H1 (cell line): ENCODE data around the gene TGFBR2. TPM values are rescaled to one million over a fixed set of nuclear protein-coding genes. Genes with fewer than 3 reads are reported as not detected.

Experiments used
- CTCF ChIA-PET: fragments of 300-600 bp; sonication (Branson Sonifier 250); formaldehyde crosslinking; loops from one replicate; lab custom pipeline; 2021; ENCODE audit not compliant: partially characterized antibody; lab: Charles Lee
- POLR2A ChIA-PET: fragments of 300-600 bp; sonication (Branson Sonifier 250); formaldehyde crosslinking; loops from one replicate; lab custom pipeline; 2021; ENCODE audit warnings: inconsistent platforms; ENCODE audit not compliant: partially characterized antibody; lab: Charles Lee
- DNase-seq, 2 experiments: peaks; one replicate each; pipeline versions ENCODE4 v3.0.0 to v3.0.0-alpha.2; 2010 to 2022; ENCODE audit warnings: low spot score in 2 of 2, low read depth in 1 of 2, mixed read lengths in 1 of 2
- FAIRE-seq: peaks from 2 replicates; lab custom pipeline; 2011; peaks lifted over from hg19 to GRCh38; lab: Jason Lieb, UNC
- H2AFZ ChIP-seq: 2 replicates; pipeline ENCODE4 v1.8.1; 2012; ENCODE audit warnings: low read length, inconsistent platforms
- H2AK5ac ChIP-seq: 2 replicates; pipeline ENCODE4 v1.6.1; 2013; ENCODE audit warnings: low read depth, low read length
- H2BK120ac ChIP-seq: replicated peaks from 2 replicates; pipeline ENCODE3; 2013; ENCODE audit warnings: low read depth, low read length, inconsistent platforms
- H2BK12ac ChIP-seq: 2 replicates; pipeline ENCODE4 v1.6.1; 2013; ENCODE audit warnings: low read depth, low read length
- H2BK15ac ChIP-seq: 2 replicates; pipeline ENCODE4 v1.6.1; 2013; ENCODE audit warnings: low read length
- H2BK20ac ChIP-seq: 2 replicates; pipeline ENCODE4 v1.6.1; 2013; ENCODE audit warnings: low read length
- H2BK5ac ChIP-seq: 2 replicates; pipeline ENCODE4 v1.6.1; 2013; ENCODE audit warnings: low read depth, low read length
- H3K14ac ChIP-seq: 2 replicates; pipeline ENCODE4 v1.6.1; 2013; ENCODE audit warnings: inconsistent platforms; ENCODE audit not compliant: insufficient read length
- H3K18ac ChIP-seq: 2 replicates; pipeline ENCODE4 v1.6.1; 2013; ENCODE audit warnings: low read length; ENCODE audit errors: extremely low read depth
- H3K23ac ChIP-seq: 2 replicates; pipeline ENCODE4 v1.6.1; 2013; ENCODE audit warnings: inconsistent platforms; ENCODE audit not compliant: insufficient read length
- H3K23me2 ChIP-seq: 2 replicates; pipeline ENCODE4 v1.6.1; 2013; ENCODE audit warnings: low read depth, low read length
- H3K27ac ChIP-seq: 2 replicates; pipeline ENCODE4 v1.6.1; 2011; ENCODE audit warnings: low read depth, low read length, inconsistent platforms
- H3K27me3 ChIP-seq, 4 experiments: replicated peaks in 1 of 4; 1 replicate in 1 of 4; 2 replicates in 3 of 4; pipeline versions ENCODE4 v1.6.1 to v1.8.1; 2011 to 2013; ENCODE audit warnings: low read length in 3 of 4, mild to moderate bottlenecking in 3 of 4, inconsistent platforms in 2 of 4, mixed read lengths in 2 of 4, moderate library complexity in 1 of 4; ENCODE audit not compliant: control insufficient read depth in 3 of 4, insufficient read depth in 3 of 4; ENCODE audit errors: extremely low read depth in 1 of 4
- H3K36me3 ChIP-seq, 4 experiments: 2 replicates each; pipeline versions ENCODE4 v1.6.1 to v1.8.1; 2011 to 2013; ENCODE audit warnings: mild to moderate bottlenecking in 4 of 4, low read length in 3 of 4, moderate library complexity in 2 of 4, control low read depth in 1 of 4, inconsistent platforms in 1 of 4; ENCODE audit not compliant: insufficient read depth in 4 of 4, control insufficient read depth in 2 of 4
- H3K4ac ChIP-seq: replicated peaks from 2 replicates; pipeline ENCODE3; 2013; ENCODE audit warnings: low read length, low read depth, mixed read lengths, inconsistent platforms; ENCODE audit not compliant: insufficient read length
- H3K4me1 ChIP-seq, 4 experiments: replicated peaks in 1 of 4; 1 replicate in 1 of 4; 2 replicates in 3 of 4; pipeline versions ENCODE4 v1.6.1 to v1.8.1; 2011 to 2013; ENCODE audit warnings: low read length in 3 of 4, inconsistent platforms in 2 of 4, mixed read lengths in 1 of 4; ENCODE audit not compliant: insufficient read depth in 4 of 4, control insufficient read depth in 3 of 4
- H3K4me2 ChIP-seq, 2 experiments: 2 replicates each; pipeline versions ENCODE4 v1.6.1 to v1.8.1; 2011 to 2013; ENCODE audit warnings: low read depth in 2 of 2, low read length in 2 of 2, control low read depth in 1 of 2, inconsistent platforms in 1 of 2, mild to moderate bottlenecking in 1 of 2; ENCODE audit not compliant: insufficient read depth in 1 of 2
- H3K4me3 ChIP-seq, 4 experiments: fragments of 200-600, 300-600 bp in 1 of 4; sonication (generic), shearing (Covaris generic), sonication (Bioruptor Twin) in 1 of 4; 2 replicates each; pipeline versions ENCODE4 v1.5.1 to v1.8.1; 2011 to 2016; ENCODE audit warnings: low read length in 4 of 4, low read depth in 3 of 4, control low read depth in 2 of 4, inconsistent platforms in 2 of 4, mild to moderate bottlenecking in 2 of 4, mixed read lengths in 1 of 4, moderate library complexity in 1 of 4; ENCODE audit not compliant: insufficient read depth in 2 of 4; ENCODE audit errors: extremely low read depth in 1 of 4
- H3K56ac ChIP-seq: replicated peaks from 2 replicates; pipeline ENCODE3; 2013; ENCODE audit warnings: low read depth, mild to moderate bottlenecking, mixed read lengths, low read length, inconsistent platforms; ENCODE audit not compliant: insufficient read length
- H3K79me1 ChIP-seq: 2 replicates; pipeline ENCODE4 v1.6.1; 2013; ENCODE audit warnings: low read depth, low read length, control low read depth
- H3K79me2 ChIP-seq, 2 experiments: 2 replicates each; pipeline versions ENCODE4 v1.6.1 to v1.8.1; 2012 to 2013; ENCODE audit warnings: low read length in 2 of 2, mild to moderate bottlenecking in 2 of 2, inconsistent platforms in 1 of 2; ENCODE audit not compliant: insufficient read depth in 2 of 2, control insufficient read depth in 1 of 2
- H3K9ac ChIP-seq, 4 experiments: replicated peaks in 1 of 4; 1 replicate in 1 of 4; 2 replicates in 3 of 4; pipeline versions ENCODE4 v1.6.1 to v1.8.1; 2011 to 2013; ENCODE audit warnings: low read depth in 3 of 4, low read length in 3 of 4, control low read depth in 2 of 4, mild to moderate bottlenecking in 2 of 4, moderate library complexity in 2 of 4, inconsistent platforms in 1 of 4; ENCODE audit errors: extremely low read depth in 1 of 4
- H3K9me3 ChIP-seq, 2 experiments: 2 replicates each; pipeline versions ENCODE4 v1.6.1 to v1.8.1; 2012 to 2013; ENCODE audit warnings: mild to moderate bottlenecking in 2 of 2, moderate library complexity in 2 of 2, control low read depth in 1 of 2, inconsistent platforms in 1 of 2, low read depth in 1 of 2, low read length in 1 of 2, mixed read lengths in 1 of 2; ENCODE audit not compliant: insufficient read depth in 2 of 2
- H4K20me1 ChIP-seq, 2 experiments: replicated peaks in 1 of 2; 2 replicates each; pipeline versions ENCODE3 to v1.8.1; 2011 to 2013; ENCODE audit warnings: inconsistent platforms in 2 of 2, low read length in 2 of 2, mild to moderate bottlenecking in 1 of 2; ENCODE audit not compliant: insufficient read depth in 2 of 2, control insufficient read depth in 1 of 2
- H4K5ac ChIP-seq: 2 replicates; pipeline ENCODE4 v1.6.1; 2013; ENCODE audit warnings: low read length, low read depth, mixed read lengths, inconsistent platforms; ENCODE audit not compliant: insufficient read length
- H4K8ac ChIP-seq: 2 replicates; pipeline ENCODE4 v1.8.0; 2013; ENCODE audit warnings: mild to moderate bottlenecking, moderate library complexity, low read length, inconsistent platforms; ENCODE audit not compliant: insufficient read depth; ENCODE audit errors: extremely low read depth
- H4K91ac ChIP-seq: replicated peaks from 2 replicates; pipeline ENCODE3; 2013; ENCODE audit warnings: low read length, mixed read lengths, inconsistent platforms; ENCODE audit not compliant: insufficient read length
- CBX8 ChIP-seq: fragments of 300-800, 300-1000 bp; sonication (generic); IDR thresholded peaks from 2 replicates; pipeline ENCODE4 v1.7.1; 2016; ENCODE audit warnings: low read depth, low read length, borderline replicate concordance
- FOSL1 ChIP-seq: IDR thresholded peaks from 2 replicates; pipeline ENCODE4 v1.6.1; 2011; ENCODE audit warnings: mild to moderate bottlenecking, low read depth, low read length, moderate library complexity; ENCODE audit not compliant: insufficient read depth
- KDM4A ChIP-seq: IDR thresholded peaks from one replicate; pipeline ENCODE4 v1.7.1; 2012; ENCODE audit warnings: low read depth, mild to moderate bottlenecking, moderate library complexity, low read length, inconsistent platforms; ENCODE audit not compliant: severe bottlenecking
- KDM5A ChIP-seq: fragments of 200-600 bp; IDR thresholded peaks from 2 replicates; pipeline ENCODE4 v1.7.1; 2012; ENCODE audit warnings: mild to moderate bottlenecking, low read length, inconsistent platforms, mixed read lengths
- MAFK ChIP-seq: IDR thresholded peaks from 2 replicates; pipeline ENCODE4 v1.6.1; 2012; ENCODE audit warnings: low read depth, mild to moderate bottlenecking, improper control_type of control experiment, low read length
- POLR2AphosphoS5 ChIP-seq: IDR thresholded peaks from 2 replicates; pipeline ENCODE4 v1.6.1; 2011; ENCODE audit warnings: low read depth, low read length
- SP2 ChIP-seq: IDR thresholded peaks from 2 replicates; pipeline ENCODE4 v1.6.1; 2012; ENCODE audit warnings: mild to moderate bottlenecking, low read length, inconsistent platforms
- TAF7 ChIP-seq: optimal IDR thresholded peaks from 2 replicates; pipeline ENCODE3; 2011; ENCODE audit warnings: low read depth, mild to moderate bottlenecking, inconsistent platforms, low read length, moderate library complexity, borderline replicate concordance
- USF2 ChIP-seq: IDR thresholded peaks from 2 replicates; pipeline ENCODE4 v1.6.1; 2011; ENCODE audit warnings: low read length, improper control_type of control experiment
- whole genome bisulfite sequencing, 2 experiments: shearing (Covaris generic) in 1 of 2; methylation state at CpG; one replicate each; pipeline versions ENCODE4 v1.1.6 to v1.1.7; 2013 to 2015; ENCODE audit warnings: low lambda C conversion rate in 2 of 2, mixed read lengths in 2 of 2, inconsistent platforms in 1 of 2, low coverage in 1 of 2, missing lambda C conversion rate in 1 of 2; ENCODE audit not compliant: insufficient replicate concordance in 2 of 2, insufficient coverage in 1 of 2, insufficient read length in 1 of 2; ENCODE audit errors: extremely low coverage in 1 of 2, missing lambda C conversion rate in 1 of 2; 5-methylcytosine and 5-hydroxymethylcytosine counted together
- polyA plus RNA-seq, 7 experiments: library from polyadenylated mRNA; depleted of rRNA in 3 of 7; stranded (reverse) in 5 of 7; unstranded in 2 of 7; fragments of >200 nt in 5 of 7; fragments of 200-250 nt in 2 of 7; gene quantifications; 1 replicate in 5 of 7; 2 replicates in 1 of 7; 4 replicates in 1 of 7; pipeline versions ENCODE4 v1.2.1 to v1.2.3, GENCODE V29; 2011 to 2013; ENCODE audit warnings: missing spikeins in 2 of 7, mixed read lengths in 2 of 7
- total RNA-seq: library from RNA; stranded (reverse); fragmentation: NEBNext Ultra II Directional; extraction: Animal tissue kit (Norgen Biotek cat#: 25700); gene quantifications from 2 replicates; pipeline ENCODE4 v1.2.1, GENCODE V29; 2021

The TGFBR2 gene
- total and polyA plus RNA-seq, 2 of the 8 experiments (the other 6 are each of a cell fraction or from before 2014, with no cell fraction given), result 4.2 to 7.4 TPM

GRCh38 chr3:30649572-30650318, 43.3 kb downstream of the TGFBR2 start:
- Histone ChIP-seq H3K79me1 (no peaks in the 10 kb centered on the region), H3K27ac (no peak overlapping the region), H2BK120ac (no peak overlapping the region), H3K4me3 (no peak overlapping the region), H3K4ac (no peak overlapping the region), H3K4me2 (no peak overlapping the region), H2AK5ac (no peak overlapping the region), H3K9ac (no peak overlapping the region), H4K8ac (no peak overlapping the region), H2BK15ac (no peak overlapping the region), H3K79me2 (no peaks in the 10 kb centered on the region), H3K23ac (no peak overlapping the region), H3K27me3 (no peaks in the 10 kb centered on the region), H3K14ac (no peak overlapping the region), H3K23me2 (no peaks in the 10 kb centered on the region; the same call in 1 of the 2 replicates), H3K18ac (no peak overlapping the region), H2BK12ac (no peak overlapping the region), H3K36me3 (peaks cover 0 to 30% (median 16%) of the 10 kb centered on the region in 4 experiments; a peak in 7 of 8 replicates)
- FAIRE-seq, result no peak
- POLR2A ChIA-PET, result no interaction called here
- 91% methylated on average over 9 of the region's 9 CpGs; no CpG with 5 or more reads in 1 of the 2 experiments for WGBS, 2 experiments
- TF ChIP-seq CBX8 (no peak), SP2 (no peak), POLR2AphosphoS5 (no peak), USF2 (no peak), KDM5A (no peak), TAF7 (no peak), FOSL1 (no peak), MAFK (no peak), KDM4A (no peak)
- TF ChIP-seq, all 59 proteins: peak for 0
- DNase-seq, result no peak
- Histone ChIP-seq H4K91ac (no peak overlapping the region), H3K9me3 (no peaks in the 10 kb centered on the region), H3K4me1 (peaks cover 0 to 6% (median 3%) of the 10 kb centered on the region in 4 experiments; a peak in 2 of 7 replicates), H3K56ac (no peak overlapping the region), H2AFZ (no peak overlapping the region), H4K5ac (no peak overlapping the region), H2BK20ac (no peak overlapping the region), H4K20me1 (peaks cover 0 to 1% of the 10 kb centered on the region in 2 experiments), H2BK5ac (no peak overlapping the region)
- CTCF ChIA-PET, result interaction anchor here (1.4 kb wide), 1 partner anchor 43 kb away, joined by 3 read pairs; no protein-coding TSS in a partner anchor
